ENCODE data around the gene SLC30A3. TPM values are rescaled to one million over a fixed set of nuclear protein-coding genes. Genes with fewer than 3 reads are reported as not detected.

Gene SLC30A3
- total RNA-seq, 1 donor from 2014 or later: 0.08 TPM

- Histone ChIP-seq H3K4me3 (ENCODE audit: low read depth, low read length) (no peak overlapping the region), H3K36me3 (ENCODE audit: control insufficient read depth, insufficient read depth, low read length) (no peaks in the 10 kb centered on the region), H3K27me3 (ENCODE audit: control insufficient read depth, insufficient read depth, low read length) (peaks cover 45% of the 10 kb centered on the region)
- no peak for DNase-seq (ENCODE audit: low read depth)
- TF ChIP-seq CTCF (IDR thresholded peaks at IDR 0.05; ENCODE audit: insufficient read depth, low read length, poor library complexity, severe bottlenecking): no peak
Measured at GRCh38 chr2:27307287-27307544, 44.4 kb upstream of the SLC30A3 start.

- no peak overlapping the region for H3K4me3 ChIP-seq (ENCODE audit: low read depth, low read length)
- TF ChIP-seq CTCF (IDR thresholded peaks at IDR 0.05; ENCODE audit: insufficient read depth, low read length, poor library complexity, severe bottlenecking): peak; percentile 7
- H3K27me3 ChIP-seq (ENCODE audit: control insufficient read depth, insufficient read depth, low read length): peaks cover 45% of the 10 kb centered on the region
- DNase-seq (ENCODE audit: low read depth): no peak
- H3K36me3 ChIP-seq (ENCODE audit: control insufficient read depth, insufficient read depth, low read length): no peaks in the 10 kb centered on the region
Measured at GRCh38 chr2:27306573-27307286, 43.9 kb upstream of the SLC30A3 start.

GRCh38 chr2:27306136-27306535 is 43.3 kb upstream of the SLC30A3 start:
- Histone ChIP-seq H3K4me3 (ENCODE audit: low read depth, low read length) (no peak overlapping the region), H3K27me3 (ENCODE audit: control insufficient read depth, insufficient read depth, low read length) (peaks cover 45% of the 10 kb centered on the region), H3K36me3 (ENCODE audit: control insufficient read depth, insufficient read depth, low read length) (no peaks in the 10 kb centered on the region)
- no peak for DNase-seq (ENCODE audit: low read depth)
- no peak for TF ChIP-seq CTCF (IDR thresholded peaks at IDR 0.05; ENCODE audit: insufficient read depth, low read length, poor library complexity, severe bottlenecking)

- TF ChIP-seq CTCF (IDR thresholded peaks at IDR 0.05; ENCODE audit: insufficient read depth, low read length, poor library complexity, severe bottlenecking): no peak
- no peak overlapping the region for H3K4me3 ChIP-seq (ENCODE audit: low read depth, low read length)
- DNase-seq (ENCODE audit: low read depth): no peak
- H3K36me3 ChIP-seq (ENCODE audit: control insufficient read depth, insufficient read depth, low read length): no peaks in the 10 kb centered on the region
- peaks cover 45% of the 10 kb centered on the region for H3K27me3 ChIP-seq (ENCODE audit: control insufficient read depth, insufficient read depth, low read length)
Measured at GRCh38 chr2:27305516-27305915, 42.7 kb upstream of the SLC30A3 start.

DNA sequence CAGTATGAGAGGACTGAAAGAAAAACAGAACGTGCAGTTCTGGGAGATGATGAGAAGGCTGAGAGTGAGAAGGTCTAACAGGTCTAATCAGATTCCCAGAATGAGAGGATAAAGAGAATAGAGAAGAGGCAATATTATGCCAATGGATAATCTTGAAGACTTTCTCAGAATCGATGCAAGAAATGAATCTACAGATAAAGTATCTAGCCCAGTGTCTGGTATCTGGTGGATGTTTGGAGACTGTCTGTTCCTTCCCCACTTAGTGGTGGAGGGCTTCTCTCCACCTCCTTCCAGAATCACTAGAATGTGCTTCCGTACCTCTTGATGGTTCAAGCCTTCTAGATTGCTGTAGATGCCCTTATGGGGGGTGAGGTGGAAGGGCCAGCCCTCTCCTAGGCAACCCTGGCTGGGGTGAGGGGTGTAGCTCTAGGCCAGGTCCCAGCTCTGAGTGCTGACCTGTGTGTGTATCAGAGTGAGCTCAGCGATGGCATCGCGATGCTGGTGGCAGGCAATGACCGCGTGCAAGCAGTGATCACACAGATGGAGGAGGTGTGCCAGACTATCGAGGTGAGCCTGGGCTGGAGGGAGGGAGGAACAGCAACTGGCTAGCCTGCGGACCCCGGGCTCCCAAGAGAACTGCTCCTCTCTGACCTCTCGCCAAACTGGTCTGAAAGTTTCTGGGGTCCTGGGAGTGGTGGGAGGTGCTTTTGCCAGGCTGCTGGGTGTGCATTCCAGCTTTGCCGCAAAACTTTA is 41.8 kb upstream of the SLC30A3 start:
- no peak for TF ChIP-seq CTCF (IDR thresholded peaks at IDR 0.05; ENCODE audit: insufficient read depth, low read length, poor library complexity, severe bottlenecking)
- Histone ChIP-seq H3K36me3 (ENCODE audit: control insufficient read depth, insufficient read depth, low read length) (no peaks in the 10 kb centered on the region), H3K27me3 (ENCODE audit: control insufficient read depth, insufficient read depth, low read length) (peaks cover 45% of the 10 kb centered on the region), H3K4me3 (ENCODE audit: low read depth, low read length) (no peak overlapping the region)
- no peak for DNase-seq (ENCODE audit: low read depth)

Measured in kidney epithelial cell (primary cell).